DOHH2 (cell line): ENCODE data around the gene DGKZ.

Experiments
- CTCF ChIP-seq: fragments of 200-600 bp; sonication (generic); IDR thresholded peaks from one replicate; pipeline ENCODE4 v1.5.1; 2014; ENCODE audit warnings: antibody characterized with exemption, mild to moderate bottlenecking, low read depth, low read length; ENCODE audit not compliant: poor library complexity, severe bottlenecking
- EZH2phosphoT487 ChIP-seq: fragments of 200-600 bp; sonication (generic); IDR thresholded peaks from 2 replicates; pipeline ENCODE4 v1.6.1; 2017; ENCODE audit warnings: borderline replicate concordance, mild to moderate bottlenecking, antibody characterized with exemption, low read length, moderate library complexity, mixed read lengths

- TF ChIP-seq CTCF (no peak), EZH2phosphoT487 (no peak)
These were observed 3.9 kb downstream of the DGKZ start for GRCh38 chr11:46351148-46351547.
